Activated gamma-delta T cell treated with Interleukin-2 at 50 U/mL for 16 hours (primary cell): ENCODE data around the gene BRK1.
"Not testable (repeated sequence)": the region's sequence is repeated elsewhere in the genome, so short reads cannot be mapped to it uniquely, and the experiment has no call there.

Experiments
- DNase-seq: peaks from one replicate; pipeline ENCODE4 v3.0.0-alpha.2; 2020

The BRK1 gene

DNA sequence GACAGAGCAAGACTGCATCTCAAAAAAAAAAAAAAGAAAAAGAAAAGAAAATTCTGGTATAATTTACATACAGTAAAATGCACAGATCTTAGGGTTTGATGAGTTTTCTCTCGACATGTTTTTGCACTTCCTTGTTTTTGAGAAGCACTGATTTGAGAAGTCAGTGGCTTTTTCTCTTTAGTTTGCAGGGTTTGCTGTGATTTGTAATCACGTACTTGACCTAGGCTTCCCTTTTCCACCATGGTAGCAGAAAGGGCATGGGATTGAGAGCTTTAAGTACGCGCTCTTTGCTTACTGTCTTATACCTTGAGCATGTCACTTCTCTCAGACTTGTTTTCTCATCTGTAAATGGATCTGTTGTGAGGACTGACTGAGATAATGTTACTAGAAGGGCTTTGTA is 30.2 kb downstream of the BRK1 start:
- no peak for DNase-seq

- no peak for DNase-seq
Observed at GRCh38 chr3:10149226-10149625, 33.8 kb downstream of the BRK1 start.

DNA sequence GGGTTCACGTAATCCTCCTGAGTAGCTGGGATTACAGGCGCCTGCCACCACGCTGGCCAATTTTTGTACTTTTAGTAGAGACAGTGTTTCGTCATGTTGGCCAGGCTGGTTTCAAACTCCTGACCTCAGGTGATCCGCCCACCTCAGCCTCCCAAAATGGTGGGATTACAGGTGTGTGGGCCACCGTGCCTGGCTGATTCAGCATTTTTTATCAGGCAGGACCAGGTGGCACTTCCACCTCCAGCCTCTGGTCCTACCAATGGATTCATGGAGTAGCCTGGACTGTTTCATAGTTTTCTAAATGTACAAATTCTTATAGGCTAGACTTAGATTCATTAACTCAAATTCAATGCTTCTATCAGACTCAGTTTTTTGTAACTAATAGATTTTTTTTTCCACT is 35.5 kb downstream of the BRK1 start:
- DNase-seq: no peak

DNA sequence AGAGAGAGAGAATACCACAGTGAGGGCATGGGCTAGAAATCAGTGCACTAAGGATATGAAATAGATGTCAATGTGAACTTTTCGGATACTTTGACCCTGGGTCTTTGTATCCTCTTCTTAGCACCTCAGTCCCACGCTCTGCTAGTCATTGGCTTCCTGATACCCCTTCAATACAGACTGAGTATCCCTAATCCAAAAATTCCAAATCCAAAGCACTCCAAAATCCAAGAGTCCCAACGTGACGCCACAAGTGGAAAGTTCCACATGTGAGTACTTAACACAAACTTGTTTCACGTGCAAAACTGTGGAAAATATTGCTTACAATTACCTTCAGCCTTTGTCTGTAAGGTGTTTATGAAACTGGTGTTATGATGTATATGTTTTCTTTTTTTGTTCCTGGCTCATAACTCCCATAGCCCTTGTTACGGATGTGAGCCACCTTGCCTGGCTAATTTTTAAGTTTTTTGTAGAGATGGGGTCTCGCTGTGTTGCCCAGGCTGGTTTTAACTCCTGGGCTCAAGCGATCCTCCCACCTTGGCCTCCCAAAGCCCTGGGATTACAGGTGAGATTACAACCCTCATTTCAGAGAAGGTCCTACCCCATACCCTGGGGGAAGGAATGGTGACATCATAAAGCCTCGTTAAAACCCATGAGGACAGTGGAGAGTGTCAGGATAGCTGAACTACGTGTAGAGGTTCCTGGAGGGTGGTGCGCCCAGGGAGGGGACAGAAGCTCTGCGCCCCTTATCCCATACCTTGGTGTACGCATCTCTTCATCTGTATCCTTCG is 39.1 kb downstream of the BRK1 start:
- no peak for DNase-seq

DNA sequence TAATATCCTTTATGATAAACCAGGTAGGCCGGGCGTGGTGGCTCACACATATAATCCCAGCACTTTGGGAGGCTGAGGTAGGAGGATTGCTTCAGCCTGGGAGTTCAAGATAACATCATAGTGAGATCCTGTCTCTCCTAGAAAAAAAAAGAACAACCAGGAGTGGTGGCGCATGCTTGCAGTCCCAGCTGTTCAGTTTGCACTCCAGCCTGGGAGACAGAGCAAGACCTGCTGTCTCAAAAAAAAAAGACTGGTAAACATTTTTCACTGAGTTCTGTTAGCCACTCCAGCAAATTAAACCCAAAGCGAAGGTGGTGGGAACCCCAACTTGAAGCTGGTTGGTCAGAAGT is 39.6 kb downstream of the BRK1 start:
- DNase-seq: no peak

- no peak for DNase-seq
Observed at GRCh38 chr3:10155658-10156057, 40.2 kb downstream of the BRK1 start.

DNA sequence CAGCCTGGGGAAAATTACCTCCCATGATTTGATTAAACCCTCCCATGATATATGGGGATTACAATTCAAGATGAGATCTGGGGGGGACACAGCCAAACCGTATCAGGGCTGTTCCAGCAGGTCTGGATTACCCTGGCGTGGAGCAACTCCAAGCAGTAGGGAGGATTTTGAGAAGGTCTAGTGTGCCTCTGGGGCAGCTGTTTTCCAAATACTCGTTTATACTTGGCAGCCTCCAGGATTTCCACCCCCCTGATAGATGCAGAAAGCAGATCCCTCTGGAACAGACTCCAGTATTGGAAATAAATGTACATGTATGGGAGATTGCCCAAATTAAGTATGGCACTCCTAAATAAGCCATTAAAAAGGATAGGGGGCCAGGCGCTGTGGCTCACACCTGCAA is 41.6 kb downstream of the BRK1 start:
- DNase-seq: no peak

DNA sequence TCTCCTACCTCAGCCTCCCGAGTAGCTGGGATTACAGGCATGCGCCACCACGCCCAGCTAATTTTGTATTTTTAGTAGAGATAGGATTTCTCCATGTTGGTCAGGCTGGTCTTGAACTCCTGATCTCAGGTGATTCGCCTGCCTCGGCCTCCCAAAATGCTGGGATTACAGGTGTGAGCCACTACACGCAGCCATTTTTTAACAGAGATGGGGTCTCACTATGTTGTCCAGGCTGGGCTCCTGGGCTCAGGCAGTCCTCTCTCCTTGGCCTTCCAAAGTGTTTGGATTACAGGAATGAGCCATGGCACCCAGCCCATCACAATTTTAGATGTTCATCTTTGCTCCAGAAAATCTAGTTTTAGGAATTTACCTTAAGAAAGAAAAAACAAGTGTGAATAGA is 43.1 kb downstream of the BRK1 start:
- DNase-seq: not testable (repeated sequence)

DNA sequence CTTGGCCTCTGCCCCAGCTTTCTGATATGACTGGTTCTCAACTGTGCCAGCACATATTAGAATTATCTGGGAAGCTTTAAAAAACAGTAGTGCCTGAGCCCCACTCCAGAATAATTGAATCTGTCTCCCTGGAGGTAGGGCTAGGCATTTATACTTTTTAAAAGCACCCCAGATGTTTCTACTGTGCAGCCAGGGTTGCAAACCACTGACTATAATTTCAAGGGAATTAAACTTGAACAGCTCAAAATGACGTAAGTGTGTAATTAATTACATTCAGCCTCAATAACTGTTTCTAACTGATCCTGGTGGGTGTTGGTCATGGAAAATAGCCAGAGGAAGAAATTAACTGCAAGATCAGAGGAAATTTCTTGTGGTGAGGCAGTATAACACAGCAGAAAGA is 44.9 kb downstream of the BRK1 start:
- no peak for DNase-seq

GRCh38 chr3:10160925-10161324 is 45.5 kb downstream of the BRK1 start:
- DNase-seq: no peak

DNA sequence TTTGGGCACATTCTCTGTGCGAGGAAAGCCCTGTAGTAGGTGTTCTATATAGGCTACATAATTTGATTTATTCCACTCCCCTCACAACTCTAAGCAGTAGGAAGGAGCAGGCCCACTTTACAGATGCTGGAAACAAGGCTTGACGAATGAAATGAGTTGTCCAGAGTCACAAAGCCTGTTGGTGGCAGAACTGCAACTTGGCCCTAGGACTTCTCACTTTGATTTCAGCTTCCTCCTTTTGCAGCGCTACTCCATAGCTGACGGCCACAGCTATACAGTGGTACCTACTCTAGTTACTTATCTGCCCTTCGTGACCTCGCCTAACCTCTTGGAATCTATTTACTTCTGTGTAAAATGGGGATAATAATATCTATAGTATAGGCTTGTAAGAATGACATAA is 46.7 kb downstream of the BRK1 start:
- no peak for DNase-seq

- not testable (repeated sequence) for DNase-seq
Observed at GRCh38 chr3:10164201-10164545, 48.7 kb downstream of the BRK1 start.

DNA sequence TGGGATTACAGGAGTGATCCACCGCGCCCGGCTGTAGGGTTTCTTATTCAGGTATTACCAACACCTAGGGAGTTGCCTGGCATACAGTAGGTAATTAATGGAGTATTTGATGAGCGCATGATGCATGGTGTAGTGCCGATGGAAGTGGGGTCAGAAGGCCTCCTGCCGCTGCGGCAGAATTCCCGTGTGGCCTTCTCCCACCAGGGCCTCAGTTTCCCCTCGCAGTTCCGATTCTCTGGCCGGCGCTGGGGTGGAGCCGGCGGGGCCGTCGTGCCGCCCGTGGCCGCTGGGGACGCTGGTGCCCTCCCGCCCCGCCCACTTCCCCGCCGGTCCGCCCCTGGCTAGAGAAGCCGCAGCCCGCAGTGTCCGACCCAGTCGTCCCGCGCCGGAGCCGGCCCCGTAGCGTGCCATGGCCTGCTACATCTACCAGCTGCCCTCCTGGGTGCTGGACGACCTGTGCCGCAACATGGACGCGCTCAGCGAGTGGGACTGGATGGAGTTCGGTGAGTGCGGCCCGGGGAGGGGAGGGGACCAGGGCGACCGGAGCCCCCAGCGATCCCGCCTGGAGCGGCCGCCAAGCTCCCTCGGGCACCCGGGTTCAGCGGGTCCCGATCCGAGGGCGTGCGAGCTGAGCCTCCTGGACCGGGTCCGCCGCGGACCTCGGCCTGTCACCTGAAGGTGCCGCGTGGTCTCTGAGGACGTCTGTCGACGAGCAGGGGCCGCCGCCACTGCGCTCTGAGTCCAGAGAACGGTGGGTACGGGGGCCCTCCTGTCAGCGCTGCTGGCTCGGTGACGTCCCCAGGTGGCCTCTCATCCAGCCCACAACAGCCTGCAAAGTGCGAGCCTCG is 49.3 kb downstream of the BRK1 start, which contains the start of gene IRAK2:
IRAK2 (plus strand) TSS at position 374 of the 848 bp plus-strand sequence; CDS start at position 410, 36 bp downstream.
- peak; percentile 51 for DNase-seq

DNA sequence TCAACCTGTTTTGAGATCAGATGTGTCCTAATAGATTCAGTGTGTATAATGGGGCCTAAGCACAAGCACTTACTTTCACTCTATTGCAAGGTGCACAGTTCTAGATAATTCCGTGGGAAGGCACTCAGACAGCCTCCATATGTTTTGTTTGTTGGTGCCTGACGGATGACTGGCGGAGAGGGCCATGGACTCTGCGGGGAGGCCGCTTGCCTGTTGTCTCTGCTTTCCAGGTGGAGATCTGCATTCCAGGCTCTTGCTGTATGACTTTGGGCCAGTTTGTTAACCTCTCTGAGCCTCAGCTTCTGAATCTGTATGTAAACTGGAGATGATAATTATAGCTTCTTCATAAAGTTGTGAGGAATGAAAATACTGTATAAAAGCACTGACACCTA is 50.7 kb downstream of the BRK1 start:
- DNase-seq: no peak

DNA sequence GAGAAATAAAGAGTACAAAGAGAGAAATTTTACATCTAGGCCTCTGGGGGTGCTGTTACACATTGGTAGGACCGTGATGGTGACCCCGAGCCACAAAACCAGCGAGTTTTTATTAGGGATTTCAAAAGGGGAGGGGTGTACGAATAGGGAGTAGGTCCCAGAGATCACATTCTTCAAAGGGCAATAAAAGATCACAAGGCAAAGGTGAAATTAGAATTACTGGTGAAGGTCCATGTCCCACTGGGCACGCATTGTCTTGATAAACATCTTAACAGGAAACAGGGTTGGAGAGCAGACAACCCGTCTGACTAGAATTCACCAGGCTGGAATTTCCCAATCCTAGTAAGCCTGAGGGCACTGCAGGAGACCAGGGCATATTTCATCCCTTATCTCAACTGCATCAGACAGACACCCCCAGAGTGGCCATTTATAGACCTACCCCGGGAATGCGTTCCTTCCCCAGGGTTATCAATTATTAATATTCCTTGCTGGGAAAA is 53.6 kb downstream of the BRK1 start:
- no peak for DNase-seq

DNA sequence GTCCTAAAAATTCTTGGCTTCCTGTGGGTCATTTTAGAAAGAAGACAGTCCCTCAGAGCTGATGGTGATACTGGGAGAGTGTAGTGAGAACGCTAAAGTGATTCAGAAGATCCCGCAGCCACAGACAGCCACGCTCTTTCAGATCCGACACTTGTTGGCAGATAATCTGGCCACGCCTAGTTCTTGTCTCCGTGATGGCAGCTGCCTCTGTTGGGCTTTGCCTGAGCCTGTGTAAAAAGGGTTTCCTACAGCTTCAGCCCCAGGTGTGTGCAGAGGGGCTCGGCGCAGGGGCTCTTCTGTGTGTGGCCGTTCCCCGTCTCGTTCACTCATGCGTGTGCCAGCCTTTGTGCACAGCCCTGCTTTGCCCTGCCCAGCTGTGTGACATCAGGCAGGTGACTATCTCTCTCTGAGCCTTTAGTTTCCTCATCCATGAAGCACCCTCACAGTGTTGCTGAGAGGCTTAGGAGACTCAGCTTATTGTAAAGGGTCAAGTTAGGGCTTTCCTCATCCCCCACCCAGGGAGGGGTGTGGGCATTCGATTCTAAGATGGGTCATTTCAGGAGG is 55.5 kb downstream of the BRK1 start:
- DNase-seq: no peak

- DNase-seq: no peak
Observed at GRCh38 chr3:10173095-10173925, 57.8 kb downstream of the BRK1 start.

GRCh38 chr3:10173926-10174435 is 58.5 kb downstream of the BRK1 start:
- no peak for DNase-seq

DNA sequence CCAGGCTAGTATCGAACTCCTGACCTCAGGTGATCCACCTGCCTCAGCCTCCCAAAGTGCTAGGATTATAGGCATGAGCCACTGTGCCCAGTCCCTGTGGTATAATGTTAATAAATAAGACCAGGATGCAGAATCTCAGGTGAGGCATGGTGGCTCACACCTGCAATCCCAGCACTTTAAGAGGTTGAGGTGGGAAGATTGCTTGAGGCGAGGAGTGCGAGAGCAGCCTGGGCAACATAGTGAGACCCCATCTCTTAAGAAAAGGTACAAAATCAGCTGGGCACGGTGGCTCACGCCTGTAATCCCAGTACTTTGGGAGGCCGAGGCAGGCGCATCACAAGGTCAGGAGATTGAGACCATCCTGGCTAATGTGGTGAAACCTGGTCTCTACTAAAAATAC is 59.9 kb downstream of the BRK1 start:
- DNase-seq: not testable (repeated sequence)

DNA sequence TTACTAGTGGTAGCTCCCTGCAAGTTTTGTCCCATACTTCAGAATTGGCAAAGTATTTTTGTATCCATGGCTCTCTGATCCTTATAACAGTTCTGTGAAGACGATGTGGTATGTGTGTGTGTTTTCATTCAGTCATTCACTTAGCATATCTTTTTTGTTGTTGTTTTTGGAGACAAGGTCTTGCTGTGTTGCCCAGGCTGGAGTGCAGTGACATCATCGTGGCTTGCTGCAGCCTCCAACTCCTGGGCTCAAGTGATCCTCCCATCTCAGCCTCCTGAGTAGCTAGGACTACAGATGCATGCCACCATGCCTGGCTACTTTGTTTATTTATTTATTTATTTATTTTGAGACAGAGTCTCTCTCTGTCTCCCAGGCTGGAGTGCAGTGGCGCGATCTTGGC is 60.7 kb downstream of the BRK1 start:
- DNase-seq: not testable (repeated sequence)
